Neuronal stem cell (in vitro differentiated cells): ENCODE data around the gene AZGP1.
"Not testable (repeated sequence)": the region's sequence is repeated elsewhere in the genome, so short reads cannot be mapped to it uniquely, and the experiment has no call there.

Experiments
- DNase-seq: peaks from one replicate; pipeline ENCODE4 v3.0.0-alpha.2; 2013; ENCODE audit warnings: low spot score
- H2AFZ ChIP-seq: one replicate; pipeline ENCODE4 v1.6.1; 2013; ENCODE audit warnings: mild to moderate bottlenecking, low read length, inconsistent platforms
- H2AK5ac ChIP-seq: 2 replicates; pipeline ENCODE4 v1.6.1; 2013; ENCODE audit warnings: low read depth, mild to moderate bottlenecking, inconsistent platforms, low read length, moderate library complexity, mixed read lengths
- H2BK120ac ChIP-seq: 2 replicates; pipeline ENCODE4 v1.6.1; 2013; ENCODE audit warnings: low read depth, mild to moderate bottlenecking, inconsistent platforms, low read length, moderate library complexity, mixed read lengths
- H2BK12ac ChIP-seq: one replicate; pipeline ENCODE4 v1.6.1; 2013; ENCODE audit warnings: low read length, inconsistent platforms
- H2BK15ac ChIP-seq: 2 replicates; pipeline ENCODE4 v1.6.1; 2013; ENCODE audit warnings: mild to moderate bottlenecking, low read length, inconsistent platforms, mixed read lengths
- H2BK5ac ChIP-seq: one replicate; pipeline ENCODE4 v1.6.1; 2013; ENCODE audit warnings: inconsistent platforms, mild to moderate bottlenecking, low read length, moderate library complexity
- H3K14ac ChIP-seq: one replicate; pipeline ENCODE4 v1.6.1; 2013; ENCODE audit warnings: low read length, inconsistent platforms
- H3K18ac ChIP-seq: 2 replicates; pipeline ENCODE4 v1.6.1; 2013; ENCODE audit warnings: low read length, inconsistent platforms
- H3K23ac ChIP-seq: 2 replicates; pipeline ENCODE4 v1.6.1; 2013; ENCODE audit warnings: low read depth, mild to moderate bottlenecking, mixed read lengths, low read length, inconsistent platforms; ENCODE audit not compliant: poor library complexity
- H3K27ac ChIP-seq: replicated peaks from 3 replicates; pipeline ENCODE4 v1.5.1; 2013; ENCODE audit warnings: low read length, inconsistent platforms
- H3K27me3 ChIP-seq, 3 experiments: 2 replicates each; pipeline ENCODE4 v1.6.1; 2013; ENCODE audit warnings: low read length in 3 of 3, mild to moderate bottlenecking in 2 of 3, inconsistent platforms in 1 of 3, low read depth in 1 of 3, mixed read lengths in 1 of 3, moderate library complexity in 1 of 3; ENCODE audit not compliant: control insufficient read depth in 3 of 3, insufficient read depth in 3 of 3
- H3K36me3 ChIP-seq, 2 donors: replicated peaks in 1 of 2; 2 replicates each; pipeline ENCODE4 v1.6.1; 2013; ENCODE audit warnings: low read length in 2 of 2; ENCODE audit not compliant: control insufficient read depth in 2 of 2, insufficient read depth in 2 of 2
- H3K4ac ChIP-seq: 2 replicates; pipeline ENCODE4 v1.6.1; 2013; ENCODE audit warnings: inconsistent platforms, mild to moderate bottlenecking, low read length, moderate library complexity
- H3K4me1 ChIP-seq, 2 donors: 1 replicate in 1 of 2; 2 replicates in 1 of 2; pipeline ENCODE4 v1.6.1; 2013; ENCODE audit warnings: low read length in 2 of 2, low read depth in 1 of 2; ENCODE audit not compliant: control insufficient read depth in 2 of 2, insufficient read depth in 1 of 2
- H3K4me2 ChIP-seq: one replicate; pipeline ENCODE4 v1.6.1; 2013; ENCODE audit warnings: mild to moderate bottlenecking, low read length, inconsistent platforms; ENCODE audit not compliant: insufficient read depth, poor library complexity, severe bottlenecking
- H3K4me3 ChIP-seq, 2 donors: 2 replicates each; pipeline ENCODE4 v1.5.1; 2013; ENCODE audit warnings: low read length in 2 of 2, mild to moderate bottlenecking in 2 of 2, inconsistent platforms in 1 of 2, moderate library complexity in 1 of 2
- H3K79me1 ChIP-seq: one replicate; pipeline ENCODE4 v1.6.1; 2013; ENCODE audit warnings: low read depth, mild to moderate bottlenecking, inconsistent platforms, low read length, moderate library complexity
- H3K9ac ChIP-seq: one replicate; pipeline ENCODE4 v1.6.1; 2013; ENCODE audit warnings: mild to moderate bottlenecking, low read depth, low read length, inconsistent platforms; ENCODE audit not compliant: poor library complexity
- H3K9me3 ChIP-seq, 2 donors: replicated peaks in 1 of 2; 2 replicates each; pipeline versions ENCODE3 to v1.6.1; 2013; ENCODE audit warnings: low read length in 2 of 2, mild to moderate bottlenecking in 2 of 2, inconsistent platforms in 1 of 2, low read depth in 1 of 2, mixed read lengths in 1 of 2, moderate library complexity in 1 of 2; ENCODE audit not compliant: control insufficient read depth in 2 of 2, insufficient read depth in 1 of 2
- H4K8ac ChIP-seq: one replicate; pipeline ENCODE4 v1.6.1; 2013; ENCODE audit warnings: low read depth, mild to moderate bottlenecking, inconsistent platforms, low read length, moderate library complexity
- H4K91ac ChIP-seq: one replicate; pipeline ENCODE4 v1.6.1; 2013; ENCODE audit warnings: low read length, low read depth, mild to moderate bottlenecking, inconsistent platforms; ENCODE audit not compliant: poor library complexity
- WGBS, 2 donors: extraction: QIAGEN DNeasy Blood & Tissue Kit; methylation state at CpG; one replicate each; pipeline ENCODE4 v1.1.7; 2013; ENCODE audit warnings: missing lambda C conversion rate in 2 of 2, mixed read lengths in 1 of 2; ENCODE audit not compliant: insufficient read length in 2 of 2, insufficient replicate concordance in 1 of 2; ENCODE audit errors: extremely low coverage in 2 of 2; 5-methylcytosine and 5-hydroxymethylcytosine counted together

AZGP1 gene

DNA sequence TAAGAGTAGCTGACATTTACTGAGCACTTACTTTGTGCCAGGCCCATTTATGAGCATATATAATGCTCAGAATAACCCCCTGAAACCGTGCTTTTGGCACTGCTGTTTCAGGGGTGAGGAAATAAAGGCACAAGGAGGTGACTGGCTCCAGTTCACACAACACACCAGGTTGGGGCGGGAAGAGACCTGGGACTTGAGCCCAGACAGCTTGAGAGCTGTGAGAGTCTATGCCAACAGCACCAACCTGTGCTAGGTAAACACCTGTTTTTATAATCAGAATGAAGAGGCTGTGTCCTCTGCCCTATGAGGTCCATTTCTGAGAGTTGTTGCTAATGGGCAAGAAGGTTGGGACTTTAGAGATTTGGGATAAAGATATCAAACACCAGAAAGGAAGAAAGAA is 8.8 kb upstream of the AZGP1 start:
- Histone ChIP-seq H2BK15ac (no peak overlapping the region), H2BK5ac (no peak overlapping the region), H3K18ac (no peak overlapping the region), H4K8ac (no peak overlapping the region), H3K23ac (no peak overlapping the region), H3K4me3 (no peak overlapping the region), H3K14ac (no peak overlapping the region), H3K9ac (no peak overlapping the region), H2BK12ac (no peak overlapping the region), H2AFZ (no peak overlapping the region), H3K36me3 (no peaks in the 10 kb centered on the region), H3K9me3 (no peaks in the 10 kb centered on the region), H3K4me2 (no peak overlapping the region), H3K27me3 (peaks cover 0 to 29% (median 0%) of the 10 kb centered on the region in 3 experiments), H2AK5ac (no peak overlapping the region), H3K79me1 (peaks cover 2% of the 10 kb centered on the region), H3K4me1 (peaks cover 0 to under 1% of the 10 kb centered on the region in 2 donors), H3K4ac (no peak overlapping the region), H4K91ac (no peak overlapping the region), H3K27ac (no peak overlapping the region), H2BK120ac (no peak overlapping the region)
- WGBS, 2 donors = no CpG with 5 or more reads among the region's 2 CpGs
- DNase-seq = no peak

DNA sequence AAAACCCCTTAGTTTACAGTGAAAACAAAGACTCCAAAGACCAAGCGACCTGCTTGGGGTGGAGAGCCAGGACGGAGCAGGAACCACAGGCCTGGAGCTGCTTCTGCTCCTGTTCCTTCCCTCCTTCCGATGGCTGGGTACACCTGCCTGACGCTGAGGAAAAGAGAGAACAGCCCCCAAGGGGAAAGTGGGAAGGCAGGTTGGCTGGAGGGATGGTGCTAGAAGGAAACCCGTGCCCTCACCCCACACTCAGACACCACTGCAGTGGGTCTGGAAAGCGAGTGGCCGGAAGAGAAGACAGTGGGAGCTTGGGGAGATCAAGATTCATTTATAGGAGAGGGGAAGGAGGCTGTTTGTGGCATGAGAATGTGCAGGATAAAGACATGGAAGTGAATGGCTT is 5.2 kb upstream of the AZGP1 start:
- not testable (repeated sequence) for H2AK5ac ChIP-seq, H3K4ac ChIP-seq, DNase-seq, H2BK5ac ChIP-seq, H4K8ac ChIP-seq, H3K4me1 ChIP-seq, H2AFZ ChIP-seq, H2BK120ac ChIP-seq, H3K4me2 ChIP-seq, H3K14ac ChIP-seq, H3K36me3 ChIP-seq, H4K91ac ChIP-seq, H3K27ac ChIP-seq, H3K4me3 ChIP-seq, H2BK15ac ChIP-seq, H3K9me3 ChIP-seq, H3K18ac ChIP-seq, H3K23ac ChIP-seq, H3K9ac ChIP-seq, H3K79me1 ChIP-seq
- Histone ChIP-seq H3K27me3 (peaks cover 0 to 14% (median under 1%) of the 10 kb centered on the region in 3 experiments), H2BK12ac (peak overlapping the region; percentile 58)
- no CpG with 5 or more reads among the region's 7 CpGs for WGBS, 2 donors

- not testable (repeated sequence) for H2AK5ac ChIP-seq, H4K8ac ChIP-seq, DNase-seq, H2AFZ ChIP-seq, H3K27ac ChIP-seq, H3K9ac ChIP-seq, H2BK12ac ChIP-seq, H4K91ac ChIP-seq, H3K36me3 ChIP-seq, H3K4me2 ChIP-seq, H2BK120ac ChIP-seq, H3K4me1 ChIP-seq, H3K4me3 ChIP-seq, H2BK15ac ChIP-seq, H3K79me1 ChIP-seq, H3K27me3 ChIP-seq, H3K23ac ChIP-seq, H3K4ac ChIP-seq, H3K9me3 ChIP-seq, H2BK5ac ChIP-seq
- WGBS, 2 donors = no CpG with 5 or more reads among the region's 4 CpGs
- H3K14ac ChIP-seq = peak overlapping the region; percentile 47
- H3K18ac ChIP-seq = peak overlapping the region; percentile 65
These were observed 4.6 kb upstream of the AZGP1 start for GRCh38 chr7:99980448-99980872.

DNA sequence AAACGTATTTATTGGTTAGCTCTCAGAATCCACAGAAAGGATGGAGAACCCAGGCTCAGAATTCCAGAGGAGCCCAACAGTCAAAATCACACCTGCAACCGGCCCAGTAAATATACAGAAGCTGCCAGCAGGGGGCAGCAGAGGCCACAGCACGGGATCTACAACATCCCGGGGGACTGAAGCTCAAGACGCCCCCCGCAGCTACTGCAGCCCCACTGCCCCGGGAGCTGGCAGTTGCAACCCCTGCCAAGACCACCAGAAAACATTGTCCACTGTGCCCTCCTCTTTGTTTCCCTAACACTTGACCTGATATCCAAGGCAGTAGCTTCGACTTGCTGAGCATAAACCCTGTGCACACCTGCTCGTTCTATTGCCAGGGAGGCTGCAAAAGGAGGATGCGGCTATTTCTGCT is 4.0 kb upstream of the AZGP1 start:
- H2AK5ac ChIP-seq, H4K91ac ChIP-seq, H4K8ac ChIP-seq, H2BK5ac ChIP-seq, H2BK120ac ChIP-seq, H3K9me3 ChIP-seq, H3K4ac ChIP-seq, H2BK12ac ChIP-seq, H2BK15ac ChIP-seq, H3K27me3 ChIP-seq, H3K27ac ChIP-seq, H3K36me3 ChIP-seq, H3K14ac ChIP-seq, H3K4me1 ChIP-seq, H3K4me3 ChIP-seq, H3K23ac ChIP-seq, H3K9ac ChIP-seq, H3K18ac ChIP-seq, H3K79me1 ChIP-seq, H3K4me2 ChIP-seq: not testable (repeated sequence)
- no CpG with 5 or more reads among the region's 10 CpGs for WGBS, 2 donors
- DNase-seq = peak; percentile 36
- peak overlapping the region; percentile 62 for H2AFZ ChIP-seq
